Measurements from ENCODE around the gene CIDEA.

- TF ChIP-seq, protein P1, sequence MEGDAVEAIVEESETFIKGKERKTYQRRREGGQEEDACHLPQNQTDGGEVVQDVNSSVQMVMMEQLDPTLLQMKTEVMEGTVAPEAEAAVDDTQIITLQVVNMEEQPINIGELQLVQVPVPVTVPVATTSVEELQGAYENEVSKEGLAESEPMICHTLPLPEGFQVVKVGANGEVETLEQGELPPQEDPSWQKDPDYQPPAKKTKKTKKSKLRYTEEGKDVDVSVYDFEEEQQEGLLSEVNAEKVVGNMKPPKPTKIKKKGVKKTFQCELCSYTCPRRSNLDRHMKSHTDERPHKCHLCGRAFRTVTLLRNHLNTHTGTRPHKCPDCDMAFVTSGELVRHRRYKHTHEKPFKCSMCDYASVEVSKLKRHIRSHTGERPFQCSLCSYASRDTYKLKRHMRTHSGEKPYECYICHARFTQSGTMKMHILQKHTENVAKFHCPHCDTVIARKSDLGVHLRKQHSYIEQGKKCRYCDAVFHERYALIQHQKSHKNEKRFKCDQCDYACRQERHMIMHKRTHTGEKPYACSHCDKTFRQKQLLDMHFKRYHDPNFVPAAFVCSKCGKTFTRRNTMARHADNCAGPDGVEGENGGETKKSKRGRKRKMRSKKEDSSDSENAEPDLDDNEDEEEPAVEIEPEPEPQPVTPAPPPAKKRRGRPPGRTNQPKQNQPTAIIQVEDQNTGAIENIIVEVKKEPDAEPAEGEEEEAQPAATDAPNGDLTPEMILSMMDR (IDR thresholded peaks at IDR 0.05; ENCODE audit: low read length) = no peak
- no peak for TF ChIP-seq EZH2phosphoT487 (IDR thresholded peaks at IDR 0.05; ENCODE audit: low read length)
Measured at GRCh38 chr18:12254136-12254819, at the start of gene CIDEA.

Measured in MM.1S (cell line).